A549 (cell line): ENCODE data around the gene ADAMTS2. TPM values are rescaled to one million over a fixed set of nuclear protein-coding genes. Genes with fewer than 3 reads are reported as not detected.

Experiments
- ATAC-seq, 2 experiments: fragments of 200-7000 bp in 1 of 2; fragments of >200 bp in 1 of 2; cut with Nextera tagmentation in 1 of 2; cut with Tn5 transposase in 1 of 2; 3 replicates each; pipeline versions ENCODE4 v1.8.0 to v1.9.1; 2018 to 2020; ENCODE audit warnings: mild to moderate bottlenecking in 1 of 2, moderate library complexity in 1 of 2
- CTCF ChIA-PET: fragments of 300-600 bp; sonication (Branson Sonifier 250); formaldehyde crosslinking; extraction: SDS; loops from one replicate; lab custom pipeline; 2021; ENCODE audit warnings: antibody characterized with exemption, inconsistent platforms; lab: Yijun Ruan, JAX
- POLR2A ChIA-PET: fragments of 350-600 bp; formaldehyde crosslinking; extraction: SDS; loops from one replicate; lab custom pipeline; 2021; ENCODE audit warnings: antibody characterized with exemption, inconsistent platforms; lab: Yijun Ruan, JAX
- DNase-seq, 2 experiments: peaks; one replicate each; pipeline versions ENCODE4 v3.0.0 to v3.0.0-alpha.2; 2011 to 2016; ENCODE audit warnings: low read depth in 1 of 2, low spot score in 1 of 2
- FAIRE-seq: peaks from 2 replicates; lab custom pipeline; 2011; peaks lifted over from hg19 to GRCh38; lab: Jason Lieb, UNC
- H3K27ac ChIP-seq, 2 experiments: fragments of >200 bp; sonication (Bioruptor Twin); formaldehyde crosslinking; 3 replicates each; pipeline ENCODE4 v1.5.1; 2016 to 2017
- H3K4me1 ChIP-seq: fragments of >200 bp; sonication (Bioruptor Twin); formaldehyde crosslinking; 3 replicates; pipeline ENCODE4 v1.6.1; 2016
- H3K4me2 ChIP-seq: fragments of >200 bp; sonication (Bioruptor Twin); formaldehyde crosslinking; 3 replicates; pipeline ENCODE4 v1.6.1; 2016
- H3K4me3 ChIP-seq: fragments of >200 bp; sonication (Bioruptor Twin); formaldehyde crosslinking; 3 replicates; pipeline ENCODE4 v1.5.1; 2016
- H3K9me3 ChIP-seq: fragments of >200 bp; sonication (Bioruptor Twin); formaldehyde crosslinking; 3 replicates; pipeline ENCODE4 v1.6.1; 2016
- CHD2 ChIP-seq: fragments of 150-350 bp; IDR thresholded peaks from 2 replicates; pipeline ENCODE4 v1.6.1; 2014; ENCODE audit warnings: low read length; ENCODE audit not compliant: partially characterized antibody
- EHMT2 ChIP-seq: fragments of 200-600 bp; sonication (generic); IDR thresholded peaks from 2 replicates; pipeline ENCODE4 v1.6.1; 2016; ENCODE audit warnings: antibody characterized with exemption, low read depth, mild to moderate bottlenecking, moderate library complexity
- FOSB ChIP-seq: fragments of 250-450 bp; sonication (Bioruptor Pico); IDR thresholded peaks from 2 replicates; pipeline ENCODE4 v1.5.0; 2020; ENCODE audit warnings: mild to moderate bottlenecking, moderate library complexity
- FOXS1 ChIP-seq: fragments of 250-450 bp; sonication (Bioruptor Pico); IDR thresholded peaks from 2 replicates; pipeline ENCODE4 v1.5.0; 2020; ENCODE audit warnings: mild to moderate bottlenecking, moderate library complexity
- HDAC2 ChIP-seq: fragments of 200-600 bp; sonication (generic); IDR thresholded peaks from 2 replicates; pipeline ENCODE4 v1.6.1; 2016
- HEYL ChIP-seq: fragments of 250-450 bp; sonication (Bioruptor Pico); IDR thresholded peaks from 2 replicates; pipeline ENCODE4 v1.8.0; 2021; ENCODE audit warnings: mild to moderate bottlenecking, moderate library complexity
- HOXB13 ChIP-seq: fragments of 250-450 bp; sonication (Bioruptor Pico); IDR thresholded peaks from 2 replicates; pipeline ENCODE4 v1.5.0; 2020; ENCODE audit warnings: low read depth, mild to moderate bottlenecking, moderate library complexity
- HOXB5 ChIP-seq: fragments of 250-450 bp; sonication (Bioruptor Pico); IDR thresholded peaks from 2 replicates; pipeline ENCODE4 v1.5.0; 2020; ENCODE audit warnings: mild to moderate bottlenecking, moderate library complexity
- KDM1A ChIP-seq: fragments of 200-600 bp; sonication (generic); IDR thresholded peaks from 2 replicates; pipeline ENCODE4 v1.6.1; 2016; ENCODE audit warnings: low read depth, mild to moderate bottlenecking
- MYC ChIP-seq: IDR thresholded peaks from 2 replicates; pipeline ENCODE4 v1.6.1; 2012; ENCODE audit warnings: mild to moderate bottlenecking, inconsistent platforms, low read length, improper control_type of control experiment, borderline replicate concordance
- NFE2L2 ChIP-seq: fragments of 150-350 bp; conservative IDR thresholded peaks from 2 replicates; pipeline ENCODE4 v1.6.1; 2014; ENCODE audit warnings: low read length
- NPAS2 ChIP-seq: fragments of 250-450 bp; sonication (Bioruptor Pico); IDR thresholded peaks from 2 replicates; pipeline ENCODE4 v1.8.0; 2022; ENCODE audit warnings: mild to moderate bottlenecking, moderate library complexity, borderline replicate concordance
- NR3C1 ChIP-seq: fragments of >200 bp; sonication (Bioruptor Twin); formaldehyde crosslinking; IDR thresholded peaks from 3 replicates; pipeline ENCODE4 v1.6.1; 2017
- POLR2AphosphoS2 ChIP-seq: conservative IDR thresholded peaks from 2 replicates; pipeline ENCODE4 v1.6.1; 2012; ENCODE audit warnings: low read length, improper control_type of control experiment, inconsistent platforms
- RAD21 ChIP-seq, 2 experiments: fragments of >200 bp in 1 of 2; sonication (Bioruptor Twin) in 1 of 2; formaldehyde crosslinking in 1 of 2; IDR thresholded peaks in 1 of 2; conservative IDR thresholded peaks in 1 of 2; 2 replicates in 1 of 2; 3 replicates in 1 of 2; pipeline ENCODE4 v1.6.1; 2012 to 2018; ENCODE audit warnings: inconsistent platforms in 1 of 2
- RARB ChIP-seq: fragments of 250-450 bp; sonication (Bioruptor Pico); IDR thresholded peaks from 2 replicates; pipeline ENCODE4 v1.8.0; 2021; ENCODE audit warnings: mild to moderate bottlenecking, moderate library complexity
- RCOR1 ChIP-seq: fragments of 150-350 bp; IDR thresholded peaks from 2 replicates; pipeline ENCODE4 v1.6.1; 2014; ENCODE audit warnings: antibody characterized with exemption, low read length, low read depth
- SMC3 ChIP-seq: fragments of >200 bp; sonication (Bioruptor Twin); formaldehyde crosslinking; IDR thresholded peaks from 3 replicates; pipeline ENCODE4 v1.6.1; 2018; ENCODE audit warnings: inconsistent platforms
- SREBF2 ChIP-seq: fragments of 450-650 bp; IDR thresholded peaks from 2 replicates; pipeline ENCODE4 v1.6.1; 2014; ENCODE audit warnings: mild to moderate bottlenecking, moderate library complexity
- TP53 ChIP-seq: fragments of 250-450 bp; sonication (Bioruptor Pico); IDR thresholded peaks from 2 replicates; pipeline ENCODE4 v1.5.0; 2021; ENCODE audit warnings: mild to moderate bottlenecking, moderate library complexity
- ZC3H11A ChIP-seq: fragments of 450-650 bp; IDR thresholded peaks from 2 replicates; pipeline ENCODE4 v1.6.1; 2014; ENCODE audit warnings: antibody characterized with exemption, mild to moderate bottlenecking
- ZNF302 ChIP-seq: fragments of 250-450 bp; sonication (Bioruptor Pico); IDR thresholded peaks from 2 replicates; pipeline ENCODE4 v1.9.0; 2021; ENCODE audit warnings: inconsistent platforms, mild to moderate bottlenecking, moderate library complexity
- WGBS: methylation state at CpG from one replicate; pipeline ENCODE4 v1.1.6; 2017; ENCODE audit errors: missing lambda C conversion rate; 5-methylcytosine and 5-hydroxymethylcytosine counted together
- polyA plus RNA-seq, 4 experiments: library from polyadenylated mRNA; depleted of rRNA in 3 of 4; stranded (reverse); fragments of >200 nt; fragmentation: RNase III in 1 of 4; extraction: RNeasy Plus Mini Kit Qiagen cat#74134 plus additional on column Dnase treatment in 1 of 4; gene quantifications; 2 replicates in 3 of 4; 3 replicates in 1 of 4; pipeline ENCODE4 v1.2.3, GENCODE V29; 2011 to 2017
- TF ChIP-seq, protein P1 (sequence below): fragments of 250-450 bp; sonication (Bioruptor Pico); IDR thresholded peaks from 2 replicates; pipeline ENCODE4 v1.5.0; 2021; ENCODE audit warnings: mild to moderate bottlenecking, moderate library complexity, borderline replicate concordance
- TF ChIP-seq, protein P2 (sequence below): fragments of >200 bp; sonication (Bioruptor Twin); formaldehyde crosslinking; IDR thresholded peaks from 2 replicates; pipeline ENCODE4 v1.6.1; 2016
- TF ChIP-seq, protein P3 (sequence below): fragments of >200 bp; sonication (Bioruptor Twin); formaldehyde crosslinking; IDR thresholded peaks from 3 replicates; pipeline ENCODE4 v1.5.1; 2016

ADAMTS2 gene
- polyA plus RNA-seq, 2 of the 4 experiments (the other 2 are of a cell fraction), result not detected

DNA sequence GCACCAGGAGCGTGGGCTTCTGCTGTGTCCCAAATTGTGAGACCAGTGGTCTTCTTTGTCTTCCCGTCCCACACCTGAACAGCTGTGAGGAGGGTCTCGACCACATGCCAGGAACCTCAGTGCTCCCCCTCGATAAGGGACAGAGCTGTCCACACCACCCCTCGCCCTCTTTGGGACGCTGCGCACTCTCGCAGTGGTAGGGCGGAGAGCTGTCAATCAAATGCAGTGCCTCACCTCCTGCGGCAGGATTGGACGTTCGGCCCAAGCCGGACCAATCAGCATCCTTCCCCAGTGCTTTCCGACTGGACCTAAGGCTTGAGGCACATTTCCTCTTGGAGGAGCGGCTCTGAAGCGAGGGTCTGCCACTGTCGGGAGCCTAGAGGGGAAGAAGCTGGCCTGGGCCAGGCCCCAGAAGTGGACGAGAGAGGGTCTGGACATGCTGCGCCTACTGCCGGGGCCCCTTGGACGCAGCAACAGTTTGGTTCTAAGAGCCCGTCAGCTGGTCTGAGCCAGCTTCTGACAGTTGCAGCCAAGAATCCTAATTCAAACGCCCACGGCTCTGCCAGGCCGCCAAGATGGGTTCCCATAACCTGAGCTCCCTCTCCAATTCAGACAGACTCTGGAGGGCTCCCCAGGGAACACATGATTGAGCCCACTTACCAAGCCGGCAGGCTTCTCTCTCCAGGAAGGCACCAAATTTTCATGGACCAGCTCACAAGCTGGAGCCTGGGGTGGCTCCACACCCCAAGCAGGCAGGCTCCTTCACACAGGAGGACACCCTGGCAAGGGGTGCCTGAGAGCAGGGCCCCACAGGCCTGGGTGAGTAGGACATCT, 28.1 kb upstream of the ADAMTS2 start:
- FAIRE-seq (no peak), DNase-seq (no peak), ATAC-seq (no peak)
- no peaks in the 10 kb centered on the region for H3K9me3 ChIP-seq
- H3K4me3 ChIP-seq, result no peak overlapping the region
- H3K27ac ChIP-seq, result no peak overlapping the region
- no peak overlapping the region for H3K4me2 ChIP-seq
- no peaks in the 10 kb centered on the region for H3K4me1 ChIP-seq
- ChIA-PET POLR2A (no interaction called here), CTCF (interaction anchor here (0.6 kb wide), 1 partner anchor 17 kb away, joined by 3 read pairs; no protein-coding TSS in a partner anchor)
- WGBS, result 64% methylated on average over 15 of the region's 26 CpGs
- TF ChIP-seq, protein P1, sequence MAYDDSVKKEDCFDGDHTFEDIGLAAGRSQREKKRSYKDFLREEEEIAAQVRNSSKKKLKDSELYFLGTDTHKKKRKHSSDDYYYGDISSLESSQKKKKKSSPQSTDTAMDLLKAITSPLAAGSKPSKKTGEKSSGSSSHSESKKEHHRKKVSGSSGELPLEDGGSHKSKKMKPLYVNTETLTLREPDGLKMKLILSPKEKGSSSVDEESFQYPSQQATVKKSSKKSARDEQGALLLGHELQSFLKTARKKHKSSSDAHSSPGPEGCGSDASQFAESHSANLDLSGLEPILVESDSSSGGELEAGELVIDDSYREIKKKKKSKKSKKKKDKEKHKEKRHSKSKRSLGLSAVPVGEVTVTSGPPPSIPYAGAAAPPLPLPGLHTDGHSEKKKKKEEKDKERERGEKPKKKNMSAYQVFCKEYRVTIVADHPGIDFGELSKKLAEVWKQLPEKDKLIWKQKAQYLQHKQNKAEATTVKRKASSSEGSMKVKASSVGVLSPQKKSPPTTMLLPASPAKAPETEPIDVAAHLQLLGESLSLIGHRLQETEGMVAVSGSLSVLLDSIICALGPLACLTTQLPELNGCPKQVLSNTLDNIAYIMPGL (CRISPR knock-in tag), result no peak
- TF ChIP-seq, protein P2, sequence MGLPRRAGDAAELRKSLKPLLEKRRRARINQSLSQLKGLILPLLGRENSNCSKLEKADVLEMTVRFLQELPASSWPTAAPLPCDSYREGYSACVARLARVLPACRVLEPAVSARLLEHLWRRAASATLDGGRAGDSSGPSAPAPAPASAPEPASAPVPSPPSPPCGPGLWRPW, result no peak
- TF ChIP-seq CHD2, result no peak
- TF ChIP-seq TP53, result no peak
- no peak for TF ChIP-seq FOXS1 (CRISPR knock-in tag)
- TF ChIP-seq RARB (CRISPR knock-in tag), result no peak
- TF ChIP-seq EHMT2, result no peak
- no peak for TF ChIP-seq HDAC2
- TF ChIP-seq NR3C1, result no peak
- no peak for TF ChIP-seq MYC
- TF ChIP-seq POLR2AphosphoS2, result no peak

DNA sequence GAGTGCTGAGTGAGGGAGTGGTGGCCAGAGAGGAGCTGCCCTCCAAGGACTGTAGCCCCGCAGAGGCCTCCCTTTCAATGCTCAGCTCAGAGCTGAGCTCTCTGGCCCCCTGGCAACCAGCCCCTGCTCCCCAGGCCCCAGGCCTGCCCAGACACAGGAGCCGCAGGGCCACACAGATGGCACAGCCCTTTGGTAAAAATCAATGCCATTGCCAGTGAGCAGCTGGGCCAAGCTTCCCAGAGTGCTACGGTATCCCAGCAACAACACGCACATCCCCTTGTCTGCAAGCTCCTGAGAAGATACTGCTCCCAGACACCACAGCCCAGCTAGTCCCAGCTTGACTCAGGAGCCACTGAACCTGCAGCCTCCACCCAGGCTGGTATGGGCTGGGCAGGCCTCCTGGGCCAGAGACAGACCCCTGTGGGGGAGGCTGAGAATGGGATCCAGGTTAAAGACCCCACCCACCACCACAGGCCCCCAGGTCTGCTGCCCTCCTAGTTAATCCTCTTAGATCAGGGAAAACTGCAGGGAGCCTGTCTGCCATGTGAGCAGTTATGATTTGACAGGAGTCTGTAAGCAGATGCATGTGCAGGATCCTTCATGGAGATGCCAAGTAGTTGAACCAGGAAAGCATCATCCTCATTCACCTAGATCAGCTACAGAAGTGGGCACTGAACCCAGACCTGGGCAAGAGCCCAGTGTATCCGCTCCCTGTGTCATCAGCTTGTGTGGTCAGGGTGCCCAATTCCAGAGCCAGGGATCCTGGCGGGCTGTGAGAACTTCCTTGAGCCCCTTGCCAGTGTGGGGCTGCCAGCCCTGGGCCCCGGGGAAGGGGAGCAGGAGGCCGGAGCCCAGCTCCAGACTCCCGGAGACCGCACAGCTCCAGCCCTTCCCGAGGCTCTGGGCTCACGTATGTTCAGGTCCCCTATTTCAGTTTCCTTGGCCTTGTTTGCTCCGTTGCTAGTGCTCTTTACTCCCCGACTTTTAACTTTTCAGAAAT, 26.7 kb upstream of the ADAMTS2 start:
- Histone ChIP-seq H3K27ac (no peak overlapping the region), H3K9me3 (no peaks in the 10 kb centered on the region; the same call in 2 of the 3 replicates), H3K4me1 (no peaks in the 10 kb centered on the region)
- POLR2A ChIA-PET, result no interaction called here
- DNase-seq (no peak), FAIRE-seq (no peak)
- TF ChIP-seq ZNF302 (CRISPR knock-in tag), result no peak
- TF ChIP-seq FOSB (CRISPR knock-in tag), result no peak
- no peak for TF ChIP-seq SMC3
- TF ChIP-seq ZC3H11A, result no peak
- no peak for TF ChIP-seq NFE2L2
- TF ChIP-seq, protein P3, sequence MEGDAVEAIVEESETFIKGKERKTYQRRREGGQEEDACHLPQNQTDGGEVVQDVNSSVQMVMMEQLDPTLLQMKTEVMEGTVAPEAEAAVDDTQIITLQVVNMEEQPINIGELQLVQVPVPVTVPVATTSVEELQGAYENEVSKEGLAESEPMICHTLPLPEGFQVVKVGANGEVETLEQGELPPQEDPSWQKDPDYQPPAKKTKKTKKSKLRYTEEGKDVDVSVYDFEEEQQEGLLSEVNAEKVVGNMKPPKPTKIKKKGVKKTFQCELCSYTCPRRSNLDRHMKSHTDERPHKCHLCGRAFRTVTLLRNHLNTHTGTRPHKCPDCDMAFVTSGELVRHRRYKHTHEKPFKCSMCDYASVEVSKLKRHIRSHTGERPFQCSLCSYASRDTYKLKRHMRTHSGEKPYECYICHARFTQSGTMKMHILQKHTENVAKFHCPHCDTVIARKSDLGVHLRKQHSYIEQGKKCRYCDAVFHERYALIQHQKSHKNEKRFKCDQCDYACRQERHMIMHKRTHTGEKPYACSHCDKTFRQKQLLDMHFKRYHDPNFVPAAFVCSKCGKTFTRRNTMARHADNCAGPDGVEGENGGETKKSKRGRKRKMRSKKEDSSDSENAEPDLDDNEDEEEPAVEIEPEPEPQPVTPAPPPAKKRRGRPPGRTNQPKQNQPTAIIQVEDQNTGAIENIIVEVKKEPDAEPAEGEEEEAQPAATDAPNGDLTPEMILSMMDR, result no peak
- no peak for TF ChIP-seq HDAC2
- TF ChIP-seq RCOR1, result no peak
- TF ChIP-seq HOXB13 (CRISPR knock-in tag), result no peak
- no peak for TF ChIP-seq NR3C1
- no peak for TF ChIP-seq RAD21 (conservative IDR thresholded peaks at IDR 0.05 in 1 of 2, IDR thresholded peaks at IDR 0.05 in 1 of 2)
- TF ChIP-seq SREBF2, result no peak
- no peak for TF ChIP-seq NPAS2 (CRISPR knock-in tag)
- no peak for TF ChIP-seq KDM1A
- no peak for TF ChIP-seq HEYL
- TF ChIP-seq HOXB5 (CRISPR knock-in tag), result no peak
- TF ChIP-seq, all 56 proteins: peak for 0
- ATAC-seq, result no peak; a peak in 1 of 6 replicates
- 28% methylated on average over 13 of the region's 14 CpGs for WGBS
- Histone ChIP-seq H3K4me3 (no peak overlapping the region), H3K4me2 (no peak overlapping the region)
- CTCF ChIA-PET, result interaction anchor here (0.6 kb wide), 1 partner anchor 19 kb away, joined by 3 read pairs; no protein-coding TSS in a partner anchor
